Tongue (tissue), 2 donors: ENCODE results near the gene ZBED1. TPM values are rescaled to one million over a fixed set of nuclear protein-coding genes. Genes with fewer than 3 reads are reported as not detected.
"Not testable (repeated sequence)": the region's sequence is repeated elsewhere in the genome, so short reads cannot be mapped to it uniquely, and the experiment has no call there.

Experiments used
- DNase-seq: peaks from one replicate; pipeline ENCODE4 v3.0.0-alpha.2; 2015
- total RNA-seq: library from RNA; depleted of rRNA; stranded (reverse); fragments of >200 nt; gene quantifications from one replicate; pipeline ENCODE4 v1.2.3, GENCODE V29; 2014

Gene ZBED1
- total RNA-seq, 1 donor from 2014 or later, result 33.6 TPM

GRCh38 chrX:2474280-2474962 is 26.4 kb downstream of the ZBED1 start:
- no peak for DNase-seq

DNA sequence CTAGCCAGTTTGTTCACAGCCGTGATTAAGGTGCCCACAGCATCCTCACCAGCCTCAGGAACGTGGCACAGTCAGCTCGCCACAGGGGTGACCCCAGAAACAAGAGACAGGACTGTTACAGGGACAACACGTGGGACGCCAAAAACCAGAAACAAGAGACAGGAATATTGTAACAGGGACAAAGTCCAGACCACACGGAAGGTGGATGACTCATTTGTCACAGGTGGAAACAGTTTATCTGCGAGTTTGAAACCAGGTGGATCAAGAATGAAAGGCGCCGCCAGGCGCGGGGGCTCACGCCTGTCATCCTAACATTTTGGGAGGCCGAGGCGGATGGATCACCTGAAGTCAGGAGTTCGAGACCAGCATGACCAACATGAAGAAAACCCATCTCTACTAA is 27.7 kb downstream of the ZBED1 start:
- not testable (repeated sequence) for DNase-seq

GRCh38 chrX:2471641-2472040 is 29.1 kb downstream of the ZBED1 start:
- no peak for DNase-seq

GRCh38 chrX:2471126-2471525 is 29.6 kb downstream of the ZBED1 start:
- not testable (repeated sequence) for DNase-seq

- not testable (repeated sequence) for DNase-seq
Observed at GRCh38 chrX:2469852-2470251, 30.9 kb downstream of the ZBED1 start.

DNA sequence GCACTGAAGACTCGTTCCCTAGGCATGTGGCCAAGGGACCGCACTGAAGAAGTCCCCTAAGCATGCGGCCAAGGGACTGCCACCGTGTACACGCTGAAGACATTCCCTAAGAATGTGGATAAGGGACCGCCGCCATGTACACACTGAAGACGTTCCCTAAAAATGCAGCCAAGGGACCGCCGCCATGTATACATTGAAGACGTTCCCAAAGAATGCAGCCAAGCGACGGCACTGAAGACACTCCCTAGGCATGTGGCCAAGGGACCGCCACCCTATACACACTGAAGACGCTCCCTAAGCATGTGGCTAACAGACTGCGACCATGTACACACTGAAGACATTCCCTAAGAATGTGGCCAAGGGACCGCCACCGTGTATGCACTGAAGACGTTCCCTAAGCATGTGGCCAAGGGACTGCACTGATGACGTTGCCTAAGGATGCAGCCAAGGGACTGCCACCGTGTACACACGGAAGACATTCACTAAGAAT is 31.5 kb downstream of the ZBED1 start:
- DNase-seq, result no peak

DNA sequence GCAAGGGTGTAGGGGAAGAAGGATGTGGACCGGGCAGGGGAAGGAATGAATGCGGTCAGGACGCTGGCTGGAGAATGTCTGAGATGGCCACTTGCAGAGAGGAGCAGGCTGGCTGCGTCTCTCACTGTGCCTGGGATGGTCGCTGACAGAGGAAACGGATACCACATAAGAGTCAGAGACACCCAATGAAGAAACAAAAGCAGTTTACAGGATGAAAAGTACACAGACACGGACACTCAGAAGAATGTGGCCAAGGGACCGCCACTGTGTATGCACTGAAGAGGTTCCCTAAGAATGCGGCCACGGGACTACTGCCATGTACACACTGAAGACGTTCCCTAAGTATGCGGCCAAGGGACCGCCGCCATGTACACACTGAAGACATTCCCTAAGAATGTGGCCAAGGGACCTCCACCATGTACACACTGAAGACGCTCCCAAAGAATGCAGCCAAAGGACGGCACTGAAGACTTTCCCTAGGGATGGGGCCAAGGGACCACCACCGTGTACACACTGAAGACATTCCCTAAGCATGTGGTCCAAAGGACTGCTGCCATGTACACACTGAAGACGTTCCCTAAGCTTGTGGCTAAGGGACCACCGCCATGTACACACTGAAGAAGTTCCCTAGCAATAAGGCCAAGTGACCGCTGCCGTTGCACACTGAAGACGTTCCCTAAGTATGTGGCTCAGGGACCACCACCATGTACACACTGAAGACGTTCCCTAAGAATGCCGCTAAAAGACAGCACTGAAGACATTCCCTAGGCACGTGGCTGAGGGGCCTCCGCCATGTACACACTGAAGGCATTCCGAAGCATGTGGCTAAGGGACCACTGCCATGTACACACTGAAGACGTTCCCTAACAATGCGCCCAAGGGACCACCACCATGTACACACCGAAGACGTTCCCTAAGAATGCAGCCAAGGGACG is 32.2 kb downstream of the ZBED1 start:
- DNase-seq, result no peak

- DNase-seq, result no peak
Observed at GRCh38 chrX:2466876-2467656, 33.7 kb downstream of the ZBED1 start.

GRCh38 chrX:2464677-2465166 is 36.1 kb downstream of the ZBED1 start:
- DNase-seq, result no peak

- DNase-seq, result no peak
Observed at GRCh38 chrX:2463973-2464676, 36.7 kb downstream of the ZBED1 start.

GRCh38 chrX:2463481-2463880 is 37.3 kb downstream of the ZBED1 start:
- not testable (repeated sequence) for DNase-seq

DNA sequence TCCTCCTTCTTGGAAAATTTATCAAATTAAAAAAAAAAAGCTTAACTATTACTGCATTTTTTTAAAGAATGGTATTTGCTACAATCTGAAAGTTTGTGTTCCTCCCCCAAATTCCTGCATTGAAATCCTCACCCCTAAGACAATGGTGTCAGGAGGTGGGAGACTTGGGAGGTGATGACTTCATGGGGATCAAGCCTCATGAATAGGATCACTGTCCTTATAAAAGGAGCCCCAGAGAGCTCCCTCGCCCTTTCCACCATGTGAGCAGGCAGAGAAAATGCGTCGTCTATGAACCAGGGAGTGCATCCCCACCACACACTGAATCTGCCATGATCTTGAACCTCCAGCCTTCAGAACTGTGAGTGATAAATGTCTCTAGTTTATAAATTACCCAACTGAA is 38.0 kb downstream of the ZBED1 start:
- no peak for DNase-seq

DNA sequence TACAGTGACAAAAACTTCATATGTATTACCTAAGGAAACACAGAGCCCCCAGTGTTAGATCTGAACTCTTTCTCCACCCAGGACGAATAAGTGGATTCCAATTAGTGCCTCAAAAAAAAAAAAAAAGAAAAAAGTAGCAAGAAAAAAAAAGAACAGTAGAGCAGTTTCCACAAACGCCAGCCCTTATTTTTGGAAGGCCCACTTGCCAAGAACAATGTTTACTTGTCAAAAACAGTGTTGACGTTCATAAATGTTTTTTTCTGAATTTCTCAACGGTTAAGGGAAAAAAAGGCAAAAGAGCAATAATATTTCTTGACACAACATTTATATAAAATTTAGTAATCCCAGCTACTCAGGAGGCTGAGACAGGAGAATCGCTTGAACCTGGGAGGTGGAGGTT is 38.7 kb downstream of the ZBED1 start:
- no peak for DNase-seq

GRCh38 chrX:2461711-2462016 is 39.1 kb downstream of the ZBED1 start:
- no peak for DNase-seq

- not testable (repeated sequence) for DNase-seq
Observed at GRCh38 chrX:2460821-2461710, 39.7 kb downstream of the ZBED1 start.

- DNase-seq, result not testable (repeated sequence)
Observed at GRCh38 chrX:2460048-2460447, 40.7 kb downstream of the ZBED1 start.

- DNase-seq, result no peak
Observed at GRCh38 chrX:2458309-2458708, 42.5 kb downstream of the ZBED1 start.

- no peak for DNase-seq
Observed at GRCh38 chrX:2457289-2458133, 43.3 kb downstream of the ZBED1 start.

DNA sequence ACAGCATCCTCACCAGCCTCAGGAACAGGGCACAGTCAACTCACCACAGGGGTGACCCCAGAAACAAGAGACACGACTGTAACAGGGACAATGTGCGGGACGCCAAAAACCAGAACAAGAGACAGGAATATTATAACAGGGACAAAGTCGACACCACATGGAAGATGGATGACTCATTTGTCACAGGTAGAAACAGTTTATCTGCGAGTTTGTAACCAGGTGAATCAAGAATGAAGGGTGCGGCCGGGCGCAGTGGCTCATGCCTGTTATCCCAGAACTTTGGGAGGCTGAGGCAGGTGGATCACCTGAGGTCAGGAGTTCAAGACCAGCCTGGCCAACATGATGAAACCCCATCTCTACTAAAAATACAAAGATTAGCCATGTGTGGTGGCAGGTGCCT is 44.7 kb downstream of the ZBED1 start:
- DNase-seq, result not testable (repeated sequence)

DNA sequence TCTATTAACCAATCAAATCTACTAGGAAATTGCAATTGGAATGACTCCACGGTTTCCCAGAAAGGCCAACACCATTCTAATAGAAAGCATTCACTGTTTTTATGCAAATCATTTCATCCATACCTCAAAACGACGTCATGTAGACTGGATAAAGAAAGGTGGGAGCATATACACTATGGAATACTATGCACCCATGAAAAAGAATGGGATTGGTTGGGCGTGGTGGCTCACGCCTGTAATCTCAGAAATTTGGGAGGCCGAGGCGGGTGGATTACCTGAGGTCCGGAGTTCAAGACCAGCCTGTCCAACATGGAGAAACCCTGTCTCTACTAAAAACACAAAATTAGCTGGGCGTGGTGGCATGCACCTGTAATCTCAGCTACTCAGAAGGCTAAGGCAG is 46.2 kb downstream of the ZBED1 start:
- not testable (repeated sequence) for DNase-seq
